PC-9 (cell line): ENCODE results near the gene CDH22. TPM values are rescaled to one million over a fixed set of nuclear protein-coding genes. Genes with fewer than 3 reads are reported as not detected.
A peak's percentile ranks its signal among the peaks of the same experiment; 100 is the strongest.

Experiments
- BruUV-seq: library from RNA; stranded (reverse); fragments of 400-500 nt; replicated peaks from 2 replicates; lab custom pipeline; 2021; lab: Mats Ljungman, UMichigan
- CTCF ChIA-PET: fragments of 300-600 bp; sonication (Branson Sonifier 250); formaldehyde crosslinking; loops from one replicate; lab custom pipeline; 2022; ENCODE audit warnings: antibody characterized with exemption; lab: Charles Lee
- POLR2A ChIA-PET: fragments of 300-600 bp; sonication (Branson Sonifier 250); formaldehyde crosslinking; loops from one replicate; lab custom pipeline; 2022; ENCODE audit warnings: antibody characterized with exemption; ENCODE audit not compliant: unreplicated experiment; lab: Charles Lee
- DNase-seq, 2 experiments: peaks; one replicate each; pipeline versions ENCODE4 v3.0.0 to v3.0.0-alpha.2; 2015 to 2022; ENCODE audit warnings: mixed read lengths in 1 of 2
- H2AFZ ChIP-seq: fragments of 200-600 bp; sonication (generic); 2 replicates; pipeline ENCODE4 v1.8.1; 2017; ENCODE audit warnings: antibody characterized with exemption
- H3F3A ChIP-seq: fragments of 200-600 bp; sonication (generic); 2 replicates; pipeline ENCODE4 v1.8.1; 2017; ENCODE audit warnings: antibody characterized with exemption, mild to moderate bottlenecking, low read depth; ENCODE audit not compliant: insufficient read depth
- H3K27ac ChIP-seq: fragments of 200-600 bp; sonication (generic); 2 replicates; pipeline ENCODE4 v1.6.1; 2016; ENCODE audit warnings: mixed run types
- H3K27me3 ChIP-seq: fragments of 200-600 bp; sonication (generic); 2 replicates; pipeline ENCODE4 v1.6.1; 2016; ENCODE audit warnings: low read depth, mixed run types; ENCODE audit not compliant: insufficient read depth
- H3K36me3 ChIP-seq: fragments of 200-600 bp; sonication (generic); 2 replicates; pipeline ENCODE4 v1.6.1; 2016; ENCODE audit warnings: low read depth, mixed run types
- H3K4me1 ChIP-seq: fragments of 200-600 bp; sonication (generic); replicated peaks from 2 replicates; pipeline ENCODE4 v1.6.1; 2016; ENCODE audit warnings: mixed run types; ENCODE audit not compliant: insufficient read depth
- H3K4me2 ChIP-seq: fragments of 200-600 bp; sonication (generic); 2 replicates; pipeline ENCODE4 v1.6.1; 2017; ENCODE audit warnings: mixed run types
- H3K4me3 ChIP-seq: fragments of 200-600 bp; sonication (generic); 2 replicates; pipeline ENCODE4 v1.6.1; 2016; ENCODE audit warnings: mixed run types
- H3K79me2 ChIP-seq: fragments of 200-600 bp; sonication (generic); 2 replicates; pipeline ENCODE4 v1.6.1; 2017; ENCODE audit warnings: low read depth, mixed run types
- H3K9me2 ChIP-seq: fragments of 200-600 bp; sonication (generic); 2 replicates; pipeline ENCODE4 v1.8.1; 2017; ENCODE audit warnings: mild to moderate bottlenecking; ENCODE audit not compliant: insufficient read depth
- H3K9me3 ChIP-seq: fragments of 200-600 bp; sonication (generic); 2 replicates; pipeline ENCODE4 v1.8.1; 2016; ENCODE audit warnings: low read depth; ENCODE audit not compliant: insufficient read depth
- H4K20me1 ChIP-seq: fragments of 200-600 bp; sonication (generic); 2 replicates; pipeline ENCODE4 v1.8.1; 2017; ENCODE audit not compliant: insufficient read depth
- CTCF ChIP-seq: fragments of 200-600 bp; sonication (generic); conservative IDR thresholded peaks from 2 replicates; pipeline ENCODE4 v1.6.1; 2017; ENCODE audit warnings: mixed run types, antibody characterized with exemption, mild to moderate bottlenecking, moderate library complexity
- EZH2 ChIP-seq: fragments of 200-600 bp; sonication (generic); IDR thresholded peaks from 2 replicates; pipeline ENCODE4 v1.8.0; 2017; ENCODE audit warnings: antibody characterized with exemption, low read depth
- intact Hi-C: fragments of 100-400 bp; cut with micrococcal nuclease; formaldehyde crosslinking; loops from one replicate; pipeline ENCODE4 v1.10.0; 2022; ENCODE audit not compliant: unreplicated experiment
- total RNA-seq: library from RNA; stranded (reverse); gene quantifications from 2 replicates; pipeline ENCODE4 v1.2.3, GENCODE V29; 2021

CDH22 gene
- total RNA-seq, 1 experiment from 2014 or later = not detected

GRCh38 chr20:46255440-46256104 lies 52.7 kb downstream of the CDH22 start:
- TF ChIP-seq CTCF (no peak), EZH2 (no peak)
- Histone ChIP-seq H3K36me3 (no peaks in the 10 kb centered on the region), H3K4me1 (no peaks in the 10 kb centered on the region), H3K9me3 (no peaks in the 10 kb centered on the region), H3K79me2 (no peaks in the 10 kb centered on the region), H3K4me3 (no peak overlapping the region), H3K9me2 (no peaks in the 10 kb centered on the region), H3F3A (no peaks in the 10 kb centered on the region), H4K20me1 (no peaks in the 10 kb centered on the region), H2AFZ (no peak overlapping the region), H3K4me2 (no peak overlapping the region), H3K27ac (no peak overlapping the region), H3K27me3 (peaks cover 79% of the 10 kb centered on the region)
- ChIA-PET POLR2A (interaction anchor here (0.6 kb wide), 1 partner anchor 15 kb away, joined by 3 read pairs; no protein-coding TSS in a partner anchor), CTCF (interaction anchor here (0.6 kb wide), 1 partner anchor 232 kb away, joined by 4 read pairs; no protein-coding TSS in a partner anchor)
- no TSS peak for BruUV-seq
- DNase-seq = peak; percentile 66 to 94
- intact Hi-C loops = no loop called here

- H3F3A ChIP-seq = no peaks in the 10 kb centered on the region
- no peak overlapping the region for H2AFZ ChIP-seq
- H3K79me2 ChIP-seq = no peaks in the 10 kb centered on the region
- no peaks in the 10 kb centered on the region for H3K36me3 ChIP-seq
- TF ChIP-seq CTCF (no peak; the same call in 1 of the 2 replicates), EZH2 (no peak)
- H3K27me3 ChIP-seq = peaks cover 79% of the 10 kb centered on the region
- no TSS peak for BruUV-seq
- H3K4me2 ChIP-seq = no peak overlapping the region
- H3K9me3 ChIP-seq = no peaks in the 10 kb centered on the region
- H3K27ac ChIP-seq = no peak overlapping the region
- no peak overlapping the region for H3K4me3 ChIP-seq
- ChIA-PET POLR2A (no interaction called here), CTCF (no interaction called here)
- intact Hi-C loops = no loop called here
- 0 out of 2 replicates have a peak, but pooled peaks cover 3% of the 10 kb centered on the region for H4K20me1 ChIP-seq
- H3K9me2 ChIP-seq = no peaks in the 10 kb centered on the region
- peak in 1 of 2 experiments; percentile 16 for DNase-seq
- H3K4me1 ChIP-seq = no peaks in the 10 kb centered on the region
Observed at GRCh38 chr20:46253391-46253790, 54.9 kb downstream of the CDH22 start.

GRCh38 chr20:46252352-46253091 lies 55.8 kb downstream of the CDH22 start:
- no TSS peak for BruUV-seq
- intact Hi-C loops = no loop called here
- Histone ChIP-seq H3K36me3 (no peaks in the 10 kb centered on the region), H2AFZ (no peak overlapping the region), H3K4me1 (no peaks in the 10 kb centered on the region), H3K27me3 (peaks cover 79% of the 10 kb centered on the region), H3K9me3 (no peaks in the 10 kb centered on the region), H3K79me2 (no peaks in the 10 kb centered on the region), H3F3A (no peaks in the 10 kb centered on the region), H4K20me1 (0 out of 2 replicates have a peak, but pooled peaks cover 3% of the 10 kb centered on the region), H3K4me3 (no peak overlapping the region), H3K9me2 (no peaks in the 10 kb centered on the region), H3K27ac (no peak overlapping the region), H3K4me2 (no peak overlapping the region)
- CTCF ChIA-PET = no interaction called here
- TF ChIP-seq CTCF (no peak), EZH2 (no peak)
- DNase-seq = no peak
- POLR2A ChIA-PET = no interaction called here
